G401.6 (cell line): ENCODE data around the gene C12orf43.

Experiments used
- FAIRE-seq: peaks from 2 replicates; lab custom pipeline; 2012; peaks lifted over from hg19 to GRCh38; lab: Jason Lieb, UNC

Gene C12orf43

GRCh38 chr12:121030576-121031212, 14.4 kb upstream of the C12orf43 start:
- no peak for FAIRE-seq

DNA sequence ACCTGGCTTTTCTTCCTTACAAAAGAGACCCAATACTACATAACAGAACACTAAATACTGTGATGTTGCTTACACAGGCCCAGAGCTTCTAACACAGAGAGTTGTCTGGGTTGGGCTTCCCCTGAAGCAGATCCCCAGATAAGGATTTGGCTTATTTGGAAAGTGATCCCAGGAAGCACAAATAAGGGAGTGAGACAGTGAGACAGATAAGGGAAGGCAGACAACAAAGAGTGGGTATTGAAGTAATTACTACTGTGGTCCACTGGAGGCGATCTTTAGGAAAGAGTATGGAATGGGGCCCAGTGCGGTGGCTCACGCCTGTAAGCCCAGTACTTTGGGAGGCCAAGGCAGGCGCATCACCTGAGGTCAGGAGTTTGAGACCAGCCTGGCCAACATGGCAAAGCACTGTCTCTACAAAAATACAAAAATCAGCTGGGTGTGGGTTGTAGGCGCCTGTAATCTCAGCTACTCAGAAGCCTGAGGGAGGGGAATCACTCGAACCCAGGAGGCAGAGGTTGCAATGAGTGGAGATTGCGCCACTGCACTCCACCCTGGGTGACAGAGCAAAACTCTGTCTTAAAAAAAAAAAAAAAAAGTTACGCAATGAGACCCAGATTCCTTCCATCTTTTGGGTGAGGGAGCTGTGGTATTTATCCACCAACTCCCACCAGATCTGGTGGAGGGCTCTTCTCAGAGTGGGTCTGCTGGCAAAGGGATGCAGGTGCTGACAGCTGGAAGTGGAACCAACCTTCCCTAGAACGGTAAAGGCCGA, 10.2 kb upstream of the C12orf43 start:
- no peak for FAIRE-seq

DNA sequence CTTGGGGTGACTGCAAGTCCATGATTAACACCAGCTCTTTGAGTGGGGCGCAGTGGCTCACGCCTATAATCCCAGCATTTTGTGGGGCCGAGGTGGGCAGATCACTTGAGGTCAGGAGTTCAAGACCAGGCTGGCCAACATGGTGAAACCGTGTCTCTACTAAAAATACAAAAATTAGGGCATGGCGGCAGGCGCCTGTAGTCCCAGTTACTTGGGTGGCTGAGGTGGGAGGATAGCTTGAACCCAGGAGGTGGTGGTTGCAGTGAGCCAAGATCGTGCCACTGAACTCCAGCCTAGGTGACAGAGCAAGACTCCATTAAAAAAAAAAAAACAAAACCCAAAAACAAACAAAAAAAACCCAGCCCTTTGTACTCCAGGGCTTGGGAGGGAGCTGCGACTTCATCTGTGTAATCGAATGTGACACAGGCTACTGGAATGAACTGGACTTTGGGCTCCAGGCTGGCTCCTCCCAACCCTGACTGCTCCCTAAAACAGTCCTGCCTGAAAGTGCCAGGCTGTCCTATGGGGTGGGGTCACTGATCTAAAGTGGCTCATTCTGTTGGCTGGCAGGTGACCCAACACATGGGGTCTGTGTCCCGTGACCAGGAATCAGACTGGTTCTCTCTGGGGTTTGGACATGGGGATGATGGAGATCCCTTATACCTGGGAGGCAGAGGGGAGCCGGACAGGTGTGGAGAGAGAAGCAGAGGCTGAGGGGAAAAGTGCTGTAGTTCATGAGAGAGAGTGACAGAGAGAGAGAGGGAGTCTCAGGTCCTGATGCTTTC, 9.3 kb upstream of the C12orf43 start:
- FAIRE-seq: no peak

- FAIRE-seq: no peak
Observed at GRCh38 chr12:121023799-121024198, 7.5 kb upstream of the C12orf43 start.

- FAIRE-seq: no peak
Observed at GRCh38 chr12:121022713-121023112, 6.4 kb upstream of the C12orf43 start.

DNA sequence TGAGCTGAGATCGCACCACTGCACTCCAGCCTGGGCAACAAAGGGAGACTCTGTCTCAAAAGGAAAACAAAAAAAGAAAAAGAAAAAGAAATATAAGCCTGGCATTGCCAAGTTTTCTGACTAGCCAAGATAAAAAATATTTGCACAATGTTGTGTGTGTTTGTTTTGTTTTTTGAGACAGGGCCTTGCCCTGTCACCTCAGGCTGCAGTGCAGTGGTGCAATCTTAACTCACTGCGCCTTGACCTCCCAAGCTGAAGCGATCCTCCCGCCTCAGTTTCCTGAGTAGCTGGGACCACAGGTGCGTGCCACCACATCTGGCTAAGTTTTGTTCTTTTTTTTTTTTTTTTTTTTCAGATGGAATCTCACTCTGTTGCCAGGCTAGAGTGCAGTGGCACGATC, 5.5 kb upstream of the C12orf43 start:
- no peak for FAIRE-seq

- FAIRE-seq: no peak
Observed at GRCh38 chr12:121018860-121019617, 2.8 kb upstream of the C12orf43 start.

- no peak for FAIRE-seq
Observed at GRCh38 chr12:121017966-121018491, 1.7 kb upstream of the C12orf43 start.

DNA sequence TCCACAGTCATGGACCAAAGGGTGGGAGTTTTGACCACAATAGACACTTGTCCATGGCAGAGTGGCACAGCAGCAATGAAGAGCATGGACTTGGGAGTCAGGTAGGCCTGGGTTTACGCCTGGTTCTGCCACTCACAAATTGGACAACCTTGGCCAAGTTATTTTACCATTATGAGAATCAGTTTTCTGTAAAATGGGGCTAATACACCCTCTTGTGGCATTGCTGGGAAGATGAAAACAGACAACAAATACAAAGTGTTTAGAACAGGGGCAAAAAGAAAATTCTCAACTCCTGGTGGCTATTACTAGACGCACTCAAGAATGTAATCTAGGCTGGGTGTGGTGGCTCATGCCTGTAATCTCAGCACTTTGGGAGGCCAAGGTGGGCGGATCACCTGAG, 2.6 kb downstream of the C12orf43 start:
- FAIRE-seq: no peak

- FAIRE-seq: no peak
Observed at GRCh38 chr12:121011820-121012219, 4.5 kb downstream of the C12orf43 start.

DNA sequence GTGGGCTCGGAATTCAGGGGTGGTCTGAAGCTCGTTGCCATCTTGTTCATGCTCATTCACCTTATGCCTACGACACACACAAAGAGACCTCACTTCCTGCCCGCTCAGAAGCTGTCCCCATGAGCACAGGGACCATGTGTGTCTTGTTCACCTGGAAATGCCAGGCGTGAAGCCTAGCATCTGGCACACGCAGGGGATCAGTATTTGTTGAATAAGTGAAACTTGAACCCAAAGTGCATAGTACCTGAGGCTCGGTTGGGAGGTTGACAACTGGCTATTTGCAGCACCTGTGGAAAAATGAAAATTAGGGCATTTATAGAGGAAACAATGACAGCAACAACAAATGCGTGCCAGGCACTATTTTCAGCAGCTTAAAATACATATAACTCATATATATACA, 5.4 kb downstream of the C12orf43 start:
- FAIRE-seq: no peak

- no peak for FAIRE-seq
Observed at GRCh38 chr12:121009741-121010140, 6.5 kb downstream of the C12orf43 start.

- no peak for FAIRE-seq
Observed at GRCh38 chr12:121008347-121009098, 7.8 kb downstream of the C12orf43 start.

DNA sequence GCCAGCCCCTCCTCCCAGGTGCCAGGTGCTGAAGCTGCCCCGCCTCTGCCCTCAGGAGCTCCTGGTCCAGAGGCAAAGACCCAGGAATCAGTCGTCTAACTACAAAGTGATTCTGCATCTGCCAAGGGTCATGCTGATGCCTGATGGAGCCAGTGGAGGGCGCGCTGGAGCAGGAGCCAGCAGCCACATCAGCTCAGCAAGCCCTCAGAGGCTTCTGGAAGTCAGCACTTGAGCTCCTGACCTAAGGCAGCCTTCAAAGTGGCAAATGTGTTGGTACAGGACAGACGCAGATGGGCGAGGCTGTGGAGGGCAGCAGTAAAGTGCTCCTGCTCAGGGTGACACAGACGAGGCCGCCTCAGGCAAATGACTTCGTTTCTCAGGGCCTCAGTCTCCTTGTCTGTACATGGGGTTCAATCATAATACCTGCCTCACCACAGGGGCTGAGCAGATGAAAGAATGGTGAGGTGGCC, 10.9 kb downstream of the C12orf43 start:
- FAIRE-seq: no peak

DNA sequence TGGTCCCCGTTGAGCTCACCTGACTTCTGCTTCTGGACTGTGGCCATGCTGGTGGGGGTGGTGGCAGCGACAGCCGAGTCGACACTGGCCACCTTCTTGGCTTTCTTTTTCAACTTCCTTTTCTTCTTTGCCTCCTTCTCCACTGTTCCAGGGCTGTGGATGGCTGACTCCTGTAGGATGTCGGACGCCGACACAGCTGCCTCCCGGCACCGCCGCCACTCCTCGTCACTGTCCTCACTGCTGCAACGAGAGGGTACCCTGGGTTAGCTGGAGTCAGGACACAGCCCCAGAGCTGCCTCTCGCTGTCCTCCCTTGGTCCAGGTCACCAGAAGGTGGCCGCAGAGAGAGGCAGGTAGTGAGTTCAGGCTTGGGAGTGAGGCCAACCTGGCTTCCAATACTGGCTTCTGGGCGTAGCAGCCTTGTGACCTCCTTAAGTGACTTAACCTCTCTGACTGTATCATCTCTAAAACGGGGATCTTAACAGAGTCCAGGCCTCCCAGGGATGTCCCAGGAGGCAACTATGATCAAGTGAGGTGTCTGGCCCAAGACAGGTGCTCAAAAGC, 12.0 kb downstream of the C12orf43 start:
- no peak for FAIRE-seq

- FAIRE-seq: no peak
Observed at GRCh38 chr12:121003650-121004049, 12.6 kb downstream of the C12orf43 start.

- no peak for FAIRE-seq
Observed at GRCh38 chr12:121001841-121002483, 14.3 kb downstream of the C12orf43 start.

DNA sequence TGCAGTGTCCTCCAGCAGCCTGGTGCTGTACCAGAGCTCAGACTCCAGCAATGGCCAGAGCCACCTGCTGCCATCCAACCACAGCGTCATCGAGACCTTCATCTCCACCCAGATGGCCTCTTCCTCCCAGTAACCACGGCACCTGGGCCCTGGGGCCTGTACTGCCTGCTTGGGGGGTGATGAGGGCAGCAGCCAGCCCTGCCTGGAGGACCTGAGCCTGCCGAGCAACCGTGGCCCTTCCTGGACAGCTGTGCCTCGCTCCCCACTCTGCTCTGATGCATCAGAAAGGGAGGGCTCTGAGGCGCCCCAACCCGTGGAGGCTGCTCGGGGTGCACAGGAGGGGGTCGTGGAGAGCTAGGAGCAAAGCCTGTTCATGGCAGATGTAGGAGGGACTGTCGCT, 15.2 kb downstream of the C12orf43 start:
- no peak for FAIRE-seq

DNA sequence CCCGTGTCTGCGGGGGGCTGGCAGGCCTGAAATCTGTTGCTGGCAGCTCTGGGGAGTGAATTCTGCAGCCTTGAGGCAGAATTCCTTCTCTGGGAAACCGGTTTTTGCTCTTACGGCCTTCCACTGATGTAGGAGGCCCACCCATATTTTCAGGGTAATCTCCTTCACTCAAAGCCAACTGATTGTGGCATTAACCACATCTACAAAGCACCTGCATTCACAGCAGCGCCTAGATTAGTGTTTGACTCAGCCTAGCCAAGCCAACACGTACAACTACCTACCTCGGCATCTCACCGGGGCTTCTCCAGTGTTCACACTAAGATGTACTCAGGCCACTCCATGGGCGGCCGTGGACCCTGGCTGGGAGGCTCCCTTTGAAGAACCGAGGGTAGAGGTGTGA, 15.8 kb downstream of the C12orf43 start:
- no peak for FAIRE-seq
